A549 treated with Hydrocortisone at 1 μM for 4 hours (cell line): ENCODE measurements around the gene OR1S1. TPM values are rescaled to one million over a fixed set of nuclear protein-coding genes. Genes with fewer than 3 reads are reported as not detected.

Experiments
- total RNA-seq: library from RNA; stranded (reverse); fragments of 200-300 nt; extraction: Qiagen RNA extraction; gene quantifications from 5 replicates; pipeline ENCODE4 v1.2.3, GENCODE V29; 2022

OR1S1 gene
- total RNA-seq, result not detected in 5 replicates

GRCh38 chr11:58212420-58212819 is at the start of gene OR1S1:
Gene OR1S1, plus strand, starts transcription at chr11:58212720.

DNA sequence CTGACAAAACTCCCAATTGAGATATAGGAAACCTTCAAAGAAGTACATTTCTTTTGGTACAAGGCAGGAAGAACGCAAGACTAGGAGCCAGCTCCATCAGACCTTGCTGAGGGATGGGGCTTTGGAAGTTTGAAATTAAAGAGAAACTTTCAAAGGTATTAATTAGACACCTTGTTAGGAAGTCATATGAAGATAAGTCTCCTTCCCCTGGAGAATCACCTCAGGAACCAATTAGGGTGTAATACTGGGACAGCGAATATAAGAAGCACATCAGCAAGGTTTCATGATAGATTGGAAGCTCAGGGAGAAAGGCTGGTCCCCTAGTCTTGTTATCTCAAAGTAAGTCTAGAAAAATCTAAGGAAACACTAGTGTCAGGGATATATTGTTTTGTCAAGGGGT is 23.8 kb upstream of the OR1S1 start, which contains the start of gene OR9Q2:
OR9Q2 (plus strand) TSS at position 301 of the 400 bp plus-strand sequence. CDS start 1,421 bp downstream, outside the sequence.

DNA sequence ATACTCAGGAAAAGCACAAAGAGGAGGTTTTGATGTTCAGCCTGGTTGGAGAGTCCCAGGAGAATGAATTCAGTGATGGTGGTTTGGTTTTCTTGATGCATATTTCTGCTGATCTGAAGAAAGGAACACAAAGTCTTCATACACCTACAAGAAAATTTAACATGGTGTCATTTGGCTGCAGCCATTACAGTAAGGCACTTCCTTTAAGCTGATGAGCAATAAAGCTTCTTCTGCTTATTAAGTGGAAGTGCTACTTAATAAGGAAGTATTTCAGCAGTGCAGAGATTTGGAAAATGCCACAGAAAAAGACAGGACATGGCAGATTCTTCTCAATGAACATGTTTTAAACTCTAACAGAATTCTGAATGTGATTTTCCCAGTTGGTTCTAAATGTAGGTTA is 8.5 kb upstream of the OR1S1 start, which contains the start of gene OR1S2:
OR1S2 (minus strand) TSS at position 101 of the 400 bp plus-strand sequence; CDS start at position 101, 0 bp downstream.

Other genes starting within 250 kb of the OR1S1 start
- not detected in 5 replicates for gene OR9Q1, start 188.8 kb upstream of the OR1S1 start, total RNA-seq
- not detected in 5 replicates for gene OR6Q1, start 181.8 kb upstream of the OR1S1 start, total RNA-seq
- not detected in 5 replicates for gene OR9I1, start 87.2 kb upstream of the OR1S1 start, total RNA-seq
- not detected in 5 replicates for gene OR9Q2, start 23.6 kb upstream of the OR1S1 start, total RNA-seq
- not detected in 5 replicates for gene OR1S2, start 8.6 kb upstream of the OR1S1 start, total RNA-seq
- gene OR10Q1, start 16.2 kb downstream of the OR1S1 start, total RNA-seq, result not detected in 5 replicates
- gene OR10W1, start 55.5 kb downstream of the OR1S1 start, total RNA-seq, result not detected in 5 replicates
- not detected in 5 replicates for gene OR5B17, start 146.3 kb downstream of the OR1S1 start, total RNA-seq
- gene OR5B3, start 194.2 kb downstream of the OR1S1 start, total RNA-seq, result not detected in 5 replicates
- gene OR5B2, start 215.4 kb downstream of the OR1S1 start, total RNA-seq, result not detected in 5 replicates
- not detected in 5 replicates for gene OR5B12, start 229.5 kb downstream of the OR1S1 start, total RNA-seq